Neutrophil (primary cell): ENCODE results near the gene WNT5B.

ENCODE experiments used
- H3K27ac ChIP-seq: fragments of 200-600 bp; sonication (generic); 2 replicates; pipeline ENCODE4 v1.5.1; 2016; ENCODE audit warnings: mild to moderate bottlenecking, moderate library complexity
- H3K27me3 ChIP-seq: fragments of 200-600 bp; sonication (generic); 2 replicates; pipeline ENCODE4 v1.6.0; 2016; ENCODE audit warnings: mild to moderate bottlenecking
- H3K36me3 ChIP-seq: fragments of 200-600 bp; sonication (generic); 2 replicates; pipeline ENCODE4 v1.5.1; 2017
- H3K4me1 ChIP-seq, 2 experiments: fragments of 200-600 bp in 1 of 2; sonication (generic) in 1 of 2; 1 replicate in 1 of 2; 2 replicates in 1 of 2; pipeline versions ENCODE4 v1.5.1 to v1.6.1; 2013 to 2016; ENCODE audit warnings: low read depth in 1 of 2, low read length in 1 of 2, mild to moderate bottlenecking in 1 of 2, moderate library complexity in 1 of 2; ENCODE audit not compliant: control insufficient read depth in 1 of 2, insufficient read depth in 1 of 2
- H3K4me3 ChIP-seq, 2 experiments: fragments of 200-600 bp in 1 of 2; sonication (generic) in 1 of 2; 1 replicate in 1 of 2; 2 replicates in 1 of 2; pipeline ENCODE4 v1.5.1; 2013 to 2016; ENCODE audit warnings: low read depth in 1 of 2, low read length in 1 of 2, mild to moderate bottlenecking in 1 of 2, moderate library complexity in 1 of 2
- H3K9me3 ChIP-seq: fragments of 200-600 bp; sonication (generic); 2 replicates; pipeline ENCODE4 v1.5.1; 2016
- CTCF ChIP-seq: fragments of 200-600 bp; sonication (generic); IDR thresholded peaks from 2 replicates; pipeline ENCODE4 v1.5.1; 2016; ENCODE audit warnings: antibody characterized with exemption

The WNT5B gene

GRCh38 chr12:1583421-1584078, 45.5 kb upstream of the WNT5B start:
- peak; percentile 84 for TF ChIP-seq CTCF
- Histone ChIP-seq H3K4me3 (no peak overlapping the region), H3K9me3 (no peaks in the 10 kb centered on the region), H3K36me3 (no peaks in the 10 kb centered on the region), H3K4me1 (peaks cover 6 to 12% of the 10 kb centered on the region in 2 experiments), H3K27ac (no peak overlapping the region), H3K27me3 (no peaks in the 10 kb centered on the region)

GRCh38 chr12:1584326-1584725, 44.7 kb upstream of the WNT5B start:
- H3K27me3 ChIP-seq = no peaks in the 10 kb centered on the region
- no peaks in the 10 kb centered on the region for H3K9me3 ChIP-seq
- no peaks in the 10 kb centered on the region for H3K36me3 ChIP-seq
- peaks cover 6 to 12% of the 10 kb centered on the region in 2 experiments for H3K4me1 ChIP-seq
- TF ChIP-seq CTCF = no peak
- no peak overlapping the region for H3K4me3 ChIP-seq
- no peak overlapping the region for H3K27ac ChIP-seq

- Histone ChIP-seq H3K4me1 (peaks cover 26 to 27% of the 10 kb centered on the region in 2 experiments), H3K27me3 (no peaks in the 10 kb centered on the region), H3K36me3 (no peaks in the 10 kb centered on the region), H3K9me3 (no peaks in the 10 kb centered on the region), H3K27ac (no peak overlapping the region), H3K4me3 (no peak overlapping the region)
- TF ChIP-seq CTCF = no peak
These were observed 41.0 kb upstream of the WNT5B start for GRCh38 chr12:1587927-1588574.

GRCh38 chr12:1588575-1588947, 40.5 kb upstream of the WNT5B start:
- no peak for TF ChIP-seq CTCF
- no peaks in the 10 kb centered on the region for H3K36me3 ChIP-seq
- H3K27ac ChIP-seq = no peak overlapping the region
- peaks cover 27 to 28% of the 10 kb centered on the region in 2 experiments for H3K4me1 ChIP-seq
- no peaks in the 10 kb centered on the region for H3K27me3 ChIP-seq
- H3K4me3 ChIP-seq = no peak overlapping the region
- H3K9me3 ChIP-seq = no peaks in the 10 kb centered on the region

GRCh38 chr12:1590221-1590979, 38.6 kb upstream of the WNT5B start:
- no peak overlapping the region for H3K27ac ChIP-seq
- no peaks in the 10 kb centered on the region for H3K27me3 ChIP-seq
- peaks cover 34 to 36% of the 10 kb centered on the region in 2 experiments for H3K4me1 ChIP-seq
- no peak for TF ChIP-seq CTCF
- no peak overlapping the region for H3K4me3 ChIP-seq
- no peaks in the 10 kb centered on the region for H3K9me3 ChIP-seq
- H3K36me3 ChIP-seq = no peaks in the 10 kb centered on the region
